ENCODE data around the gene POPDC2.
"Not testable (repeated sequence)": the region's sequence is repeated elsewhere in the genome, so short reads cannot be mapped to it uniquely, and the experiment has no call there.

POPDC2 gene

GRCh38 chr3:119611664-119612063 is 48.7 kb downstream of the POPDC2 start:
- DNase-seq: no peak

GRCh38 chr3:119609301-119609700 is 51.1 kb downstream of the POPDC2 start:
- no peak for DNase-seq

- no peak for DNase-seq
Measured at GRCh38 chr3:119608405-119609000, 51.9 kb downstream of the POPDC2 start.

- DNase-seq: no peak
Measured at GRCh38 chr3:119604878-119605277, 55.5 kb downstream of the POPDC2 start.

DNA sequence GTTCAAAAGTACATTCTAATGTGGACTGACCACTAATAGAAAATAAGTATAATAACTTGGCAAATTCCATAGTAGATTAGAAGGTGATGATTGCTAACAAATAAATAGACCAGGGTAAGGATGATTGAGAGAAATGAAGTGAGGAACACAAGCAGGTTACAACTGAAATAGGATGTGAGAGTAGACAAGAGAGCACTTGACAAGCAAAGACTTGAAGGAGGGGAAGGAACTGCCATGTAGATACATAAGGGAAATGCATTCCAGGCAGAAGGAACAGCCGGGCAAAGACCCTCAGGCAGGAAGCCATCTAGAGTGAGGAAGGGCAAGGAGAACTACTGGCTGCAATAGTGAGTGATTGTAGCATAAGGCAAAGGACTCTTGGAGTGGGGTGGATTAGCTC is 57.7 kb downstream of the POPDC2 start:
- no peak for DNase-seq

GRCh38 chr3:119601154-119601553 is 59.2 kb downstream of the POPDC2 start:
- no peak for DNase-seq

DNA sequence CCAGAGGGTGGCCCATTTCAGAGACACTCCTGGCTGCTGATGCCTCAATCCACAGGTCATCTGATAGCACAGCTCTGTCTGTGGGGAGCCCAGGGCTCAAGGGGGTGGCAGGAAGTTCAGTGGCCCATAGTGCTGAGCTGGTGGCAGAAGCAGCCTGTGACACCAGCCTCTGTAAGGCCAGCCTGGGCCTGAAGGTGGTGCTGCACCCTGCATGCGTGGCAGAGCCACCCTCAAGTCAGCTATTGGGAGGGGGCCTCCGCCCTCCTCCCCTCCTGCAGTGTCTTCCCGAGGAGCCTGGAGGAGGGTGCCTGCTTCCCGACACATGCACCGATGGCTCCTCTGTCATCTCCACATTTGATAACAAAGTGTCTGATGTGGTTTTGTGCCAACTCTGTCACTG is 59.7 kb downstream of the POPDC2 start:
- no peak for DNase-seq

- DNase-seq: no peak
Measured at GRCh38 chr3:119599558-119600174, 60.7 kb downstream of the POPDC2 start.

- DNase-seq: no peak
Measured at GRCh38 chr3:119598410-119599098, 61.8 kb downstream of the POPDC2 start.

DNA sequence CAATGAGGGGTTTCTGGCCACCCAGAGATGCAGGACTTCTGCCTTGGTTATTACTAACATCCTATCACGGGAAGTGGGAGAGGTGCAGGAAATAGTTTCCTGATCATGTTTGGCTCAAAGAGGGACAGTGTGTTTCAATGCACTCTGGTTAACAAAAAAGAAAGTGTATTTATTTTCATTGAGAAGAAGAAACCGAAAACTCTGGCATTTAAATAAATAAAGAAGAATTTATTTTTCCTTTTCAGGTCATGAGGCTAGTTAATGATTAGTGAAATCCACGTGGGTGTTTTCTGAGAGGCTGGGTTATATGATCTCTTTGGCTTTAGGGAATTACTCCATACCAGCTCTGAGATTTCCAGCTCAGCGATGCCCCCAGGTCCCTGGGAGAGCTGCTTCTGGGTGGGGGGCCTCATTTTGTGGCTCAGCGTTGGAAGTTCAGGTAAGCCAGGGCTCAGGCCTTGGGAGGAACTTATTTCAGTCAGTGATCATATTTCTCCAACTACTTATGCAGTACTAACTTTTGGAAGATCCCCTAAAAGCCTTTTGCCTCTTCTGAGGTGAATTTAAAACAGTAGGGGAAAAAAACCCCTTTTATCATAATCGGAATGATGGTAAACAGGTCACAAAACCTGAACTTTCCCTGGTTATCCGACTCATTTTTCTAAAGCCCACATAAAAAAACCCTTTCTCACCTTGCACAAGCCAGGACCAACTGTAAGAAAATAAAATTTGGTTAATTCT is 62.7 kb downstream of the POPDC2 start, which contains the start of gene PLA1A:
Gene PLA1A (plus strand): TSS at position 338 of the 741 bp plus-strand sequence. CDS start 29 bp downstream, at position 367.
- DNase-seq: no peak

DNA sequence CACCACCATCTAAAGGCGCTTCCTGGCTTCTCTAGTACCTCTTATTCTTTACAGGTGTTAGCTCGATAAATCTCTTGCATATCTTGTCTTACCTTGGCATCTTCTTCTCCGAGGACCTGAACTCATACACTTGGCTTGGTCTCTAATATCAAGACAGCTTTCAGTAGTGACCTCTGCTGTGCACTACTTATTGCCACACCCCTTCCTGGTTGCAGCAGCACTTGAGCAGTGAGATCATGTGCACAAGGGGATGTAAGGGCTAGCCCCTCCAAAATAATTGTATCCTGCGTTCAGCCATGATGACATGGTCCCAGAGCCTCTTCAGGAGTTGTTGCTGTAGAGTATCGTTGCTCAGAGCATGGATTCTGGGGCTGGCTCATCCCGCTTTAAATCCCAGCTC is 64.0 kb downstream of the POPDC2 start:
- DNase-seq: no peak

- no peak for DNase-seq
Measured at GRCh38 chr3:119595639-119596334, 64.6 kb downstream of the POPDC2 start.

GRCh38 chr3:119594929-119595328 is 65.5 kb downstream of the POPDC2 start:
- not testable (repeated sequence) for DNase-seq

DNA sequence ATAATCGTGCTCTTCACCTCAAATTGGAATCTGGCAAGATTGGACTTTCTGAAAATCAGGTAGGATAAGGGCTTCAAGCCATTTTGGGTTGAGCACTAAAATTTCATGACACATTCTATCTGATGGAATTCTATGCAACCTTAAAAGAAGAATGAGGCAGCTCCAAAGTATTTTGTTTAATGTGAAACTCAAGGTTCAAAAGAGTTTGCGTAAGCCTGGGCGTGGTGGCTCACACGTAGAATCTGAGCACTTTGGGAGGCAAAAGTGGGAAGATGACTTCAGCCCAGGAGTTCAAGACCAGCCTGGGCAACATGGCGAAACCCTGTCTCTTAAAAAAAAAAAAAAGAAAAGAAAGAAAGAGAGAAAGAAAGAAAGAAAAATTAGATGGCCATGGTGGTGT is 66.3 kb downstream of the POPDC2 start:
- DNase-seq: no peak

DNA sequence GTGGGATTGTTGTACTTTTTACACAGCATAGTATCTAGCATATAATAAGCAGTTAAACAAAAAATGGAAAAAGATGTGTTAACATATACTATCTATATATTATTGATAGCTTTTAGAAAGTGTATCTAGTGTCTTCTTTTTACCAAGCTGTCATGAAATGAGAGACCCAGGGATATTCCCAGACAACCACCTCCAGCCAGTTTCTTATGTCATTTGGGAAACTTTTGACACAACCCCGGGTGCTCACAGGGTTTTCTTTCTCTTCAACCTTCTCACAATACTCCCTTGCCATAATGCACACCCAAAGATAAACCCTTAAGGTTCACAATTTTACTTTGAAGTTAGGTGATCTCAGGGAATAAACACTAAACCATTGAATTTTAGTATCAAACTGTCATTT is 67.5 kb downstream of the POPDC2 start:
- DNase-seq: no peak

Measured in NCI-H2227 treated with DMSO at 0.1 percent for 48 hours (cell line).